ENCODE results near the gene ADAR.

- TF ChIP-seq POLR2A (IDR thresholded peaks at IDR 0.05) (no peak), CTCF (IDR thresholded peaks at IDR 0.05) (no peak), POLR2AphosphoS5 (IDR thresholded peaks at IDR 0.05) (no peak)
These were observed 21.7 kb upstream of the ADAR start for GRCh38 chr1:154629675-154630073.
